Activated CD8-positive, alpha-beta memory T cell treated with anti-CD3 and anti-CD28 coated beads, Interleukin-2, amount 50 U/mL, for 24 hours (primary cell): ENCODE measurements around the gene TMEM266.

ENCODE experiments used
- DNase-seq: peaks from one replicate; pipeline ENCODE4 v3.0.0-alpha.2; 2020; ENCODE audit errors: extremely low read depth

The TMEM266 gene

GRCh38 chr15:76201536-76202255, 141.9 kb downstream of the TMEM266 start:
- no peak for DNase-seq

GRCh38 chr15:76203346-76204108, 143.7 kb downstream of the TMEM266 start:
- no peak for DNase-seq

GRCh38 chr15:76204109-76204845, 144.5 kb downstream of the TMEM266 start:
- DNase-seq: no peak

GRCh38 chr15:76204916-76205460, 145.2 kb downstream of the TMEM266 start:
- DNase-seq: no peak

GRCh38 chr15:76206325-76206976, 146.7 kb downstream of the TMEM266 start:
- no peak for DNase-seq

GRCh38 chr15:76208084-76208785, 148.4 kb downstream of the TMEM266 start:
- no peak for DNase-seq

GRCh38 chr15:76208786-76209424, 149.1 kb downstream of the TMEM266 start:
- no peak for DNase-seq

- no peak for DNase-seq
These were observed 149.7 kb downstream of the TMEM266 start for GRCh38 chr15:76209523-76209922.

- no peak for DNase-seq
These were observed 150.2 kb downstream of the TMEM266 start for GRCh38 chr15:76209942-76210341.

GRCh38 chr15:76215634-76216033, 155.8 kb downstream of the TMEM266 start:
- no peak for DNase-seq

GRCh38 chr15:76217029-76217881, 157.5 kb downstream of the TMEM266 start:
- no peak for DNase-seq

GRCh38 chr15:76217882-76218217, 158.1 kb downstream of the TMEM266 start:
- no peak for DNase-seq

- no peak for DNase-seq
These were observed 161.4 kb downstream of the TMEM266 start for GRCh38 chr15:76221085-76221767.

GRCh38 chr15:76222159-76222558, 162.4 kb downstream of the TMEM266 start:
- DNase-seq: no peak

GRCh38 chr15:76223521-76223920, 163.7 kb downstream of the TMEM266 start:
- DNase-seq: no peak

- DNase-seq: no peak
These were observed 169.5 kb downstream of the TMEM266 start for GRCh38 chr15:76229266-76229665.

GRCh38 chr15:76233921-76234320, 174.1 kb downstream of the TMEM266 start:
- DNase-seq: no peak

- no peak for DNase-seq
These were observed 174.6 kb downstream of the TMEM266 start for GRCh38 chr15:76234337-76234889.
